NCI-H446 treated with DMSO at 0.1 percent for 48 hours (cell line): Measurements from ENCODE around the gene SAMM50.
"Not testable (repeated sequence)": the region's sequence is repeated elsewhere in the genome, so short reads cannot be mapped to it uniquely, and the experiment has no call there.

ENCODE experiments used
- DNase-seq: peaks from one replicate; lab custom pipeline; 2025; lab: John Stamatoyannopoulos, UW

SAMM50 gene

DNA sequence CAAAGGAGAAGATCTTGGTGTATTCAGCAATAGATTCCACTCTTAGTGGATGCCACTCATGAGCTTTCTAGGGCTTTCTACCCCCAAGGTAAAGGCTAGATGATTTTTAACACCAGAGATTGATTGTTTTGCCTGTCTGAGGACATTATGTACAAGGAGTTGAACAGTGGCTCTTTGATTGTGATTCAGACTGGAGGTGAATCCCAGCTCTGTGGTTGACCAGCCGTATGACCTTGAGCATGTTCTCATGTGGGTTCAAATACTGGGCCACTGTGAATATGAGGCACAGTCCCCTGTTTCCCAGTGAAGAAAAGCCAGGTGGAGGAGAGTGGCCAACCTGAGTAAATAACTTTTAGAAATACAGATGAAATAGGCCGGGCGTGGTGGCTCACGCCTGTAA lies 44.9 kb downstream of the SAMM50 start:
- no peak for DNase-seq

DNA sequence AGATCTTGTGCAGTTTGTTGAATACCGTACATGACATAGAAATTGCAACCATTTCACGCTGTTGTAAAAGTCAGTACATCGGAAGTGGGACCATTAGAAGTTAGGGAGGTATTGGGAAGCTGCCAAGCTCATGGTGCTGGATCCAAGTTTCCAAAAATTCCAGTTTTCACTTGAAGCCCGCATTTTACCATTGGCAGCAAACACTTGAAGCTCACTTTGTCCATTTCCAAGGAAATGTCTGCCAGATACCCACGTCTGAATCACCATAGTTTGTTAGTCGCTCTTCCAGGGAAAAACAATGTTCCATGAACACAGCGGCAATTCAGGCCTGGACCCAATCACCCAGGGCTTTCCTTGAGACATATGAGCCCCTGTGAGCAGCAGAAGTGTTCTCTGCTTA lies 46.3 kb downstream of the SAMM50 start:
- DNase-seq: no peak

DNA sequence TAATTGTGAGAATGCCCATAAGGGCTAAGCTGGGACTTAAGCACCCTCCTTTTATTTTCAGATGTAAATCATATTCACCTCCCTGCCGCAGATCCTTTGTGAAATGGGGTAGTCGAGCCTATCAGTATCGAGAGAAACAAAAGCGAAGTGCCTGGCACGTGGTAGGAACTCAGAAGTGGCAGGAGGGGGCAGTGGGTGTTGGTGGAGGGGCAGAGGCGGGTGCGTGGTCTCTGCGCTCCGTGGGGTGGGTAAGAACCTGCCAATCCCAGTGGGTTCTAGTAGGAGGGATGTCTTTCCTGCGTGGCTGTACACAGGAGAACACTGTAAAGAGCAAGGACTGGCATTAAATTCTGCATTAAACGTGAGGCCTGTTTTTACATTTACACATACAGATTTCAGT lies 47.1 kb downstream of the SAMM50 start:
- no peak for DNase-seq

DNA sequence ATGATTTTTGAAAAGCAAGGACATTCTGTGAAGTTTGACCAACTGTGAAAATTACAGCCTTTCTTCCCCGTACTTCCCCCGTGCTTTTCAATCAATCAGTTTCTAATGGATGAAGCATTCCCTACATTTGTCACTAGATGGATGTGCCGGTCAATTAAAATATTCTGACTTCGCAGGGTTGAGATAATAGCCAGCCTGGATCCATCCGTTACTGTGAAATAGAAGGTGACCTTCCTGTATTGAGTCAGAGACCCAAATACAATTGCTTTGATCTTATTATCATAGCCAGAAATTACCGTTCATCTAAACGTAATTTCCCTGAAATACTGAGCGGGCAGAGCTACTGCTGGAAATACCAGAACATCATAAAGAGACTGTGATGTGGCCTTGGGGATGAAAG lies 47.8 kb downstream of the SAMM50 start:
- no peak for DNase-seq

DNA sequence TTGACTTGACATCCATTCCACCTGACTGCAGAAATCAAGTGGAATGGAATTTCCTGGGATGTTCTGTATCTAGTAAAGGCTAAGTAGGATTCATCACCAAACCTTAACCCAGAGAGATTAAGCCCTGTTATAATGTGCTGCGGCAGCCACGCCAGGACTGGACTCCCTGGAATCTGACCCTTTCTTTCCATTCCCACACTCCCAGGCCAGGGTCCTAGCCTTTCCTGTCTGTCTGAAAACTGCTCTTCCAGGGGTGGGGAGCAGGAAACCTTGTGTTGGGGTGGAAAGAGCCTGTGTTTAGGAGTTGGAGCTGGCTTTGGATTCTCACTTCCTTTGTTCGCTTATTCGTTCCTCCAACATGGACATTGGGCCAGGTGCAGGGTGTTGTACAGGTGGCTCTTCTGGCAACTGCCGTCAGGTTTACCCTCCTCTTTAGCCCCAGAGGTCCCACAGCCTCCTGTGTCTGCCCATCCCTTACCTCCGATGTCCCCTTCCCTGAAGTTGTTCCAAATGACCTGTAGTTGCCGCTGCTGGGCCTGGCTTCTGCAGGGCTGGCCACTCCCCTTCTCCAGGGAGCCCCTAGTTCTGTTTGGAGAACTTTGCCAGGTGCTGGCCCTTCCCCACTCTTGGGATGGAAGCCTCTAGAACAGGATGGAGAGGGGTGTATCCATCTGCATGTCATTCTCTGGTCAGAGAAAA lies 48.3 kb downstream of the SAMM50 start:
- no peak for DNase-seq

DNA sequence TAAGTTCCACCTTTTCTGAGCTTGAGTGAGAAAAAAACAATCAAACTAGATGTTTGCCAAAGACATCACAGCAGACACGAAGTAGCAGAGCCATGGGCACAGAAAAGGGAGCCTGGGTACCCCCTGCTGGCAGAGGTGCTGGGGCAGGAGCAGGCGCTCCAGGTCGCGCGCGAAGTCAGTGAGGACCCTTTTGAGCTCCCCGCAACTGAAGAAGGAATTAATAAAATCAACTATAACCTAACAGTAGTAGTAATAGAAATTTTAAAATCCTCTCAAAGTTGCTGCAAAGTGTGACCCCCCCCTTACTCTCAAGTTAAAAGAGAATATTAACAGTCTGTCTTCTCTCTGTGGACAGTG lies 48.8 kb downstream of the SAMM50 start:
- DNase-seq: no peak

DNA sequence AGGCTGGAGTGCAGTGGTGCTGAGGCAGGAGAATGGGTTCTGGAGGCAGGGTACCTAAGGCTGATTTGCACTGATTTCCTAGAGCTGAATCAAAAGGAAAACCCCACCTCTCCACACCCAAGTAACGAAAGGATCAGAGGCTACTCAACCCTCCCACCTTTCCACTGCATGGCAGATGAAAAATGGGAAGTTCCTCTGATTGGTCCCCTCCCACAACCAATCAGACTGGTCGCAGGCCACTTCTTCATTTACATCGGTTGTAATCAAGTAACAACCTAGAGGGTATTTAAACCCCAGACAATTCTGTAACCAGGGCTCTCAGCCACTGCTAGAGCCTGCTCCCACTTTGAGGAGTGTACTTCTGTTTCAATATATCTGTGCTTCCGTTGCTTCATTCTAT lies 50.3 kb downstream of the SAMM50 start:
- DNase-seq: no peak

DNA sequence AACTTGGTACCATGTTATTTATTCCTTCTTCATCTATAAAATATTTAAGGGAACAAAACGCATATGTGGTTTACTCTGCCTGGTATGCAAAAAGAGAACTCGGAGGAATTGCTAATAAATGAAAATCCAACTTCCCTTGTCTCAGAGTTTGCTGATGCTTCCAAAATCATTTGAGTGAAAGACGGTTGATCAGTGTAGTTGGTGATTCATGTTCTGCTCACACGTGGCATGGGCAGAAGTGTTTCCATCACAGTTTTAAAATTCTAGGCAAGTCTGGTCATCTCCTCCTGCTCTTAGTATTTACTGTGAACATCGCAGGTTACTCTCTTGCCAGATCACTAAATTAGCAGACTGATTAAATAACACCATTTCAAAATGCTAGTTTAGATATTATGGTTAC lies 56.9 kb downstream of the SAMM50 start:
- no peak for DNase-seq

DNA sequence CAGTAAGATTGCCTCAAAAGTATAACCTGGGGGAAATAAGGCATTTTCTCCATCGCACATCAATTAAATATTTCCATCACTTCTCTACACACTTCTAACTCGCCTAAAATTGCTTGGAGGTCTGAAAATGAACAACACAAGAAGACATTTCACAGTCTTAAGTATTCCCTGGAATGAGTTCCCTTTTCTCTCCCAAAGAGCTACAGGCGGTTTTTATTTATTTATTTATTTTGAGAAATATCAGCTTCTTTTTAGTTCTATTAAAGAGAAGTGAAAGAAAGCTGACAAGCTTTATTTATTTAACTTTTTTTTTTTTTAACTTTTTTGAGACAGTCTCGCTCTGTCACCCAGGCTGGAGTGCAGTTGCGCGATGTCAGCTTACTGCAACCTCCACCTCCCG lies 57.3 kb downstream of the SAMM50 start:
- no peak for DNase-seq

DNA sequence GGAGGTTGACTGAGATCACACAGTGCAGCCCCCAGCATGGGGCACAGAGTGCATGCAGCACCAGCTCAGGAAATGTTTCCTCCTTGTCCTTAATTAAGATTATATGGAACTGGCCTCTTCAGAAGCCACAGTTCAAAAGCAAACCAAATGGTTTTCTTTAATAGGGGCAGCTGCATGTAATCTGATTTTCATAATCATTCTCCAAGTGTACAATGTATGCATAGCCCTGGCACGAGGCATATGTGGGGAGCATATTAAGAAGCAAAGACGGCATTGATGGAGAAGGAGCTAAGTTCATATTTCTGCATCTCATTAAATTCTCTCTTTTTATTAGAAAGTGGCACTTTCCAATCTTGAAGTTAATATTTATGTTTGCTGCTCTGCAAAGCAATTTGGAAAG lies 59.0 kb downstream of the SAMM50 start:
- DNase-seq: no peak

DNA sequence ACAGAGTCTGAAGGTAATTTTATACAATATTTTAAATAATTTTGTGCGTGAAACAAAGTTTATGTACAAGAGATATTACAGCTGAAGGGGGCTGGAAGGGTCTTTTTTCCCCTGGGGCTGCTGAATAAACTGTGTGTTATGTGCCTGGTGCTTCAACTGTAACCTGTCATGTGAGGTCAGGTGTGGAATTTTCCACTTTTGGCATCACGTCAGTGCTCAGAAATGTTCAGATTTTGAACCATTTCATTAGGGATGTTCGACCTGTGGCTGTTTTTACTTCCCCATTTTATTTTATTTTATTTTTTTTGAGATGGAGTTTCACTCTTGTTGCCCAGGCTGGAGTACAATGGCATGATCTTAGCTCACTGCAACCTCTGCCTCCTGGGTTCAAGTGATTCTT lies 61.3 kb downstream of the SAMM50 start:
- DNase-seq: not testable (repeated sequence)

DNA sequence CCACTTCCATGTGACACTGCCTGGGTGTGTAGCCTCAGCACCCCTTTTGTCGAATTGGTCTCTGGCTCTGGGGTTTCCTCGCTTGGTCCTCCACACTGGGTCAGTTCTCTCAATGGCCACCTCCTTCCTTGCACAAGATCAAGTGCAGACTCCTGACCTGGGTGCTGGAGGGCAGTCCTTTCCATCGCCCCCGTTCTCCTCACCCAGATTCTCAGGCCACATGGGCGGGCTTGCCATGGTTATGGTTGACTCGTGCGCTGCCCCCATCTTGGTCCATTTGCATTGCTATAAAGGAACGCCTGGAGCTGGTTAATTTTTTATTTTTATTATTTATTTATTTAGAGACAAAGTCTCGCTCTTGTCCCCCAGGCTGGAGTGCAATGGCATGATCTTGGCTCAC lies 63.4 kb downstream of the SAMM50 start:
- DNase-seq: no peak

DNA sequence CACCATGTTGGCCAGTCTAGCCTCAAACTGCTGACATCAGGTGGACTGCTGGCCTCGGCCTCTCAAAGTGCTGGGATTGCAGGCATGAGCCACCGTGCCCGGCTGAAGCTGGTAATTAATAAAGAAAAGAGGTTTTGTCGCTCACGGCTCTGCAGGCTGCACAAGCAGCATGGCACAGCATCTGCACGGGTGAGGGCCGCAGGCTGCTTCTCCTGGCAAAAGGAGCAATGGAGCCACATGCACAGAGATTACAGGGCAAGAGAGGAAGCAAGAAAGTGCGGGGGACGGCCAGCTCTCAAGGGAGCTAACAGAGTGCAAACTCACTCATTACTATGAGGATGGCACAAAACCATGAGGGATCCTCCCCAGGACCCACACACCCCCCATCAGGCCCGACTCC lies 64.2 kb downstream of the SAMM50 start:
- no peak for DNase-seq

DNA sequence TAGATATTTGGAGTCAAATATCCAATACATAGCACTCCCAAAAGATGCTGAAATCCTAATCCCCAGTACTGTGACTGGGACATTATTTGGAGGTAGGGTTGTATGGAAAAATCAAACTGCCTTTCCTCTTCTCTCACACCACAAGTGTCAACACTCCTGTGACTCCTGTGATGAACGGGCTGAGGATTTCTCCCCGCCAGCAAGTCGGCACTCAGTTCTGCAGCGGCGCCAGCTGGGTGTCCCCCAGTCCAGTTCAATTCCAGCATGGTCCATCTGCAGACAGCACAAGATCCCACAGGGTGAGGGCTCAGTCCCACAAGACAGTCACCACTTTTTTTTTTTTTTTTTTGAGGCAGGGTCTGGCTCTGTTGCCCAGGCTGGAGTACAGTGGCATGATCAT lies 64.6 kb downstream of the SAMM50 start:
- DNase-seq: no peak

DNA sequence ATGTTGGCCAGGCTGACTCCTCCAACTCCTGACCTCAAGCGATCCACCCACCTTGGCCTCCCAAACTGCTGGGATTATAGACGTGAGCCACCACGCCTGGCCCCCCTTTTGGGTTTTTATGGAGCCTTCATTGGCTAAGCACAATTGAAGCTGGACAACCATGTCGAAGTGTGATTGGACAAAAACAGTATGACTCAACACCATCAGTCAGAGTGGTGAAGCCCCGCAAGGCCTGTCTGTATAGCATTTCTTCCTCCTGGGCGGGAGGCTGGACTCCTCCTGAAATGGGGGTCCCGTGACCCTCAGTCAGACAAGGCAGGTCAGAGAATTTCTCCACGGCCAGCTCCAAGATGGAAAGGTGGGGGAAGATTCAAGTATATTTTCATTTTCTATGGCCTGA lies 65.7 kb downstream of the SAMM50 start:
- DNase-seq: no peak

DNA sequence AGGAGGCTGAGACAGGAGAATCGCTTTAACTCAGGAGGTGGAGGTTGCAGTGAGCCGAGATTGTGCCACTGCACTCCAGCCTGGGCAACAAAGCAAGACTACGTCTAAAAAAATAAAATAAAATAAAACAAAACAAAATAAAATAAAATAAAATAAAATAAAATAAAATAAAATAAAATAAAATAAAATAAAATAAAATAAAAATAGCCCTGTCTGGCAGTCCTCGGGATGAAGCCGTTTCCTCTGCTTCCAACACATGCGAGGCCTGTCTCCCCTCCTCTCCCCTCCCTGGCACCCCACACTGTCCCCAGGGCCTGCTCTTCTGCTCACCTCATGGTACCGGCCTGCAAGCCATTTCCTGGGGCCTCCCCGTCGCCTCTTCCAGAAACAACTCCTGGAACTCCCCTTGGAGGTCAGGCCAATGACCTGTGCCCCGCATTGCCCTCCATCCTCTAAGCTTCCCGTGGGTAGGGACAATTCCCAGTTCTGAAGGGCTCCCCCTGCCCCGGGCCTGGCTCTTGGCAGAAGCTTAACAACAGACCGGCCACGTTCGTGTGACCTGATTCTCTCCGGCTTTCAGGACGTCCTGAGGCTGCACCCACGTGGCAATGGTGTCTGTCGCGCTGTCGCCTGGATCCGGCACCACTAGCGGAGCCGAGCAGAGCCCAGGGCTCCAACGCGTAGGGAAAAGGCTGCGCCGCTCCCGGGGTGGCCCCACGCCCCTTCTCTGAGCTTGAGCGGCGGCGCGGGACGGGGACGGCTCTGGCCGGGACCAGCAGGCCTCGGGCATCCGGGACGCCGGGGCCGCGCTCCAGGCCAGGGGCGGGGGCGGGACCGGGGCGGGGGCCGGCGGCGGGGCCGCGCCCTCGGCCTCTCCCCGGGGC lies 68.4 kb downstream of the SAMM50 start:
- no peak for DNase-seq

DNA sequence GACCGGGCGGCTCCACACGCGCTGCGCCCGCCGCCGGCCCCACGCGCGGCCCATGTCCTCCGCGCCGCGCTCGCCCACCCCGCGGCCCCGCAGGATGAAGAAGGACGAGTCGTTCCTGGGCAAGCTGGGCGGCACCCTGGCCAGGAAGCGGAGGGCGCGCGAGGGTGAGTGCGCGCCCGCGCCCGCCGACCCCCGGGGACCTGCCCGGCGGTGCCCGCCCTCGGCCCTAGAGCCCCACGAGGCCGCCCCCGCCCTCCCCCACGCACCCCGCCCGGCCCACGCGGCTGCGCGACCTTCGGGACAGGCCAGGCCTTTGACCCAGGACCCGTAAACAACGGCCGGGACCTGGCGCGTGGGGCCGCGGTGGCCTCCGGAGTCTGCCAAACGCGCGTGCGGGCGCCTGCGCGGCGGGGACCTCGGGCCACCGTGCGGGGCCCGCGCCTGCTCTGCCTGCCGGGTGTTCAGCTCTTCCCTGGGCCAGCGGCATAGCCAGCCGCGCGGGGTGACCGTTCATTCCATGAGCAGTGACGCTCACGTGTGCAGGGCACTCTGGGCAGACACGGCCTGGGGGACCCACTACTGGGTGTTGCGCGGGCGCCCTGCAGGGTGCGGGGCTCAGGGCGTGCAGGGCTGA lies 69.2 kb downstream of the SAMM50 start, which contains the start of gene PARVB:
PARVB (plus strand) TSS at position 15 of the 634 bp plus-strand sequence; CDS start at position 53, 38 bp downstream.
- no peak for DNase-seq

DNA sequence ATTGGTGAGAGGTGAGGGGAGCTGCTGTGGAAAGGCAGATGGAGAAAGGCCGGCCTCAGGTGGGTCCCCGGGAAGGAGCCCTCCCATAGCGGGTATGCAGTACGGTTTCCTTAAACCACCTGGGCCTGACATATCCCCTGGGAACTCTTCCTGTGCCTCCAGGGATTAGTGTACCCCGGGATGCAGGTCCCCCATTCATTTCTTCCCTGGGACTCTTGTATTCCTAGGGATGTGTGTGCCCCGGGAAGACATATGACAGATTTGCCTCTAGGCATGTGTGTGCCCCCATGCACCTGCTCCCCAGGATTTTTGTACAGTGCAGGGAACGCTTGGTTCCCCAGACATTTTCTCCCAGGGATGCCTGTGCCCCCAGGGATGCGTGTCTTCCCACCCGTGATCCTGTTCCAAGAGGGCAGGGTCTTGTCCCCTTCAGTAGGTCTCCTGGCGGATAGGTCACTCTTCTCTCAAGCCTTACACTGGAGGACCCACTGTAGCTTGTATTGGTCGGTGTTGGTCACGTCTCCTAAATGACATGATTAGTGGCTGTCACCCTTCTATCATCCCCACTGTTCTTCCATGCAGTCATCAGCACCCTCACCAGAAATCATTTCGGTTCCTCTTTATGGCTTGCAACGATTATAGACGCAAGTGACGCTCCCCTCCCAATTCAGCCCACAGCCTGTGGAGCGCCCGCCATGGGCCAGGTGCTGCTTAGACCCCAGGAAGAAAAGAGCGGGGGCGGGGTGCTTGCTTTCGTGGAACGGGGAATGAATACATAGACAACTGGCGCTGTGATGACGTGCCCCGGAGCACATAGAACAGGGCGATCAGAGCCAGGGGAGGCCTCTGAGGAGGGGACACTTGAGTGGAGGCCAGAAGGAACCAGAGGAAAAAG lies 70.2 kb downstream of the SAMM50 start:
- no peak for DNase-seq

DNA sequence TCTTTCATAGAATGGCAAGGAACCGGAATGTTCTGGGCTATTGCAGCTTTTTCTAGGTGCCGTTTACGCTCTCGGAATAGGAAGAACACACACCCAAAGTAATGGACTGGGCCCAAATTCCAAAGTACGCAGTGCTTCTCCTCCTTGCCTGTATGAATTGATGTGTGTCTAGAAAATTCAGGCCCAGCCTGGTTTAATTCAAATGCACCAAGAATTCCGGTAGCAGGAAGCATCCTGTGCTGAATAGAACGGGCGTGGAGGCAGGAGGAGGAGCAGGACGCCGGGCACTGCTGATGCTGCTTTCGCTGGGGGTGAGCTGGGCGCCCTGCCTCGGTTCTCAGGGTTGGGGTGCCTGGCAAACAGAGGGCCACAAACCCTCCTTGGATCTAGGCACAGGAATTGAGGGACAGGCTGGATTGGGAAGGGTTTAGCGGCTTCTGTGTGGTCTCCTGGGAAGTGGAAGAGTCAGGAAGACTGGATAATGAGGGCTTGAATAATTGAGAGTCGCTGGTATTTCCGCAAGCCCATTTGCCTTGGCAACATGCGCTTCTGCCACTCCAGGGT lies 70.9 kb downstream of the SAMM50 start:
- DNase-seq: no peak

DNA sequence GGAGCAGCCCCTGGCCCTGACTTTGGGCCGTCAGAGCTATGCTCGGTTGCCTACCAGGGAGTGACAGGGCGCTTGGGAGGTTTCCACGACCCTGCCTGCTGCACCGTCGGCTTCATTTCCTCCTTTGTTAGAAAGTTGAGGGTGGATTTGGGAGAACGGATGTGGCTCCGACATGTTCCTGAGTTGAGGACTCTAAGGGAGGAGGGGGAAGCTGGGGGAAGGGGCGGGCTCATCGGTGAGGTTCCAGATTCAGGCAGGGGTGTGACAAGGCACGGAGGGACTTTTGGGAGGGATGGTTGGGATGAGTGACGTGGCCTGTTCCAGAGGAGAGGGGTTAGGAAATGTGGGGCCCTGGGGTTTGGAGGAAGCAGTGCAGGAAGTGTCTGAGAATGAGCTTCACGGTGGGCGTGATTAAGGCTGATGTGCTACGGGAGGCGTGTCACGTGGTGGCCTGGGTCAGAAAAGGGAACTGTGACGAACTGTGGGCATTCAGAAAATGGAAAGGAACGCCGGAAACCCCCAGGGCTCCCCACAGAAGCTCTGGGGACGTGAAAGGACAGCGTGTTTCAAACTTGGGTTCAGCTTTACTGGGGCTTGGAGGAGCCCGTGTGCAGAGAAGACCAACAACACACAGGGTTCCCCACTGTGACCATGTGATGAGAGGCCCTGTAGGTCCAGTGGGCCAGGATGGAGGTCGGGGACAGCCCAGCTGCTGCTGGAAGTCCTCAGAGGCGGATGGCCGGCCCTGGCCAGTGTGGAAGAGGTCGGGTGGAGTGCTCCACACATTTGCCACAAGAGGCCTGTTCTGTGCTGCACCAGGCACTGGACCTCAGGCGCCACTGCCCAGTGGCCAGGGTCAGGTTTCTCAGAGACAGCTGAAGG lies 71.6 kb downstream of the SAMM50 start:
- no peak for DNase-seq

DNA sequence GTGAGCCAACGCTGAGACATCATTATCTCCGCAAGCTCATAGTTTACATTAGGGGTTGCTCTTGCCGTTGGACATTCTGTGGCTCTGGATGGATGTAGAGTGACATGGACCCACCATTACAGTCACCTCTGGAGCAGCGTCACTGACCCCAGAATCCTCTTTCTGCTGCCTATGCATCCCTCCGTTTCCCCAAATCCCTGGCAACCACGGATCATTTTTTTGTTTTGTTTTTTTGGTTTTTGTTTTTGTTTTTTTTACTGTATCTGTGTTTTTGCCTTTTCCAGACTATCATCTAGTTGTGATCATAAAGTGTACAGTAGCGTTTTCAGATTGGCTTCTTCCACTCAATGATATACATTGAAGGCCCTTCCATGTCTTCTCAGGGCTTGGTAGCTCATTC lies 72.8 kb downstream of the SAMM50 start:
- DNase-seq: no peak
